Measurements from ENCODE around the gene STARD10.

STARD10 gene

DNA sequence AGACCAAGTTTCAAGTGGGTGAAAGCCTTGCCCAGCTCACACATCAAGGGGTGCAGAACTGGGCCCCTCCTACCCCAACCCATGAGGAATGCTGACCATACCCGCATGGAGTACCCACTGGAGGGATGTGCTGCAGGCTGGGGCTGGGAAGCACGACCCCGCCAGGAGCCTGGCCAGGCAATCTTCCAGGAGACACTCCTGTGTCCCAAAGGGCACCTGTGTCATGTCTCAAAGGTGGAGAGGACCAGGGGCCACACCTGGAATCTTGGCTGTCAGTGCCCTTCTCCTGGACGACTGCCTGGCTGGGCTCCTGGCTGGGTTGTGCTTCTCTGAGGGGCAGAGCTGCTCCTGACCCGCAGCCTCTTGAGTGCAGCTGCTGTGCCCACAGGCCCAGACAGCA, 48.3 kb downstream of the STARD10 start:
- H3K4me3 ChIP-seq (ENCODE audit: low read depth, low read length): no peak overlapping the region
- TF ChIP-seq CTCF (IDR thresholded peaks at IDR 0.05; ENCODE audit: low read depth, low read length): no peak
- in situ Hi-C loops (cut with HindIII; ENCODE audit: low sequenced_read_pairs): no loop called here
- no peak for DNase-seq (ENCODE audit: low read depth, low spot score)

DNA sequence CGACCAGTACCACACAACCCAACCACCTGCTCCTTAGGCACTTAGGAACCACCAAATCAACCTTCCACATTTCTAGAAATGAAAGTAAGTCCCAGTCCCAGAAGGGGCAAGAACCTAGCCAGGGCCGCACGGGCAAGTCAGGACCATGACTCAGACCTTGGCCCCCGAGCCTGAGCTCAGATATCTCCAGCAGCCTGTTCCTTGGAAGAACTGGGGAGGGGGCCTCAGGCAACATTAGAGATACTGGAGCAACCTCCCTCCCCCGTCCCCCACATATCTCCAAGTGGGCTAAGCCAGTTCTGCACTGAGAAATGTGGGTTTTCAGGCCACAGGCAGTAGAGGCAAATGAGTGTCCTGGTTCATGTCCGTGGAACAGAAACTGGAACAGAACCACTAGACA, 49.4 kb downstream of the STARD10 start:
- TF ChIP-seq CTCF (IDR thresholded peaks at IDR 0.05; ENCODE audit: low read depth, low read length): no peak
- H3K4me3 ChIP-seq (ENCODE audit: low read depth, low read length): no peak overlapping the region
- in situ Hi-C loops (cut with HindIII; ENCODE audit: low sequenced_read_pairs): no loop called here
- DNase-seq (ENCODE audit: low read depth, low spot score): no peak

- no peak for DNase-seq (ENCODE audit: low read depth, low spot score)
- TF ChIP-seq CTCF (IDR thresholded peaks at IDR 0.05; ENCODE audit: low read depth, low read length): no peak
Measured at GRCh38 chr11:72743321-72744221, 50.3 kb downstream of the STARD10 start.

DNA sequence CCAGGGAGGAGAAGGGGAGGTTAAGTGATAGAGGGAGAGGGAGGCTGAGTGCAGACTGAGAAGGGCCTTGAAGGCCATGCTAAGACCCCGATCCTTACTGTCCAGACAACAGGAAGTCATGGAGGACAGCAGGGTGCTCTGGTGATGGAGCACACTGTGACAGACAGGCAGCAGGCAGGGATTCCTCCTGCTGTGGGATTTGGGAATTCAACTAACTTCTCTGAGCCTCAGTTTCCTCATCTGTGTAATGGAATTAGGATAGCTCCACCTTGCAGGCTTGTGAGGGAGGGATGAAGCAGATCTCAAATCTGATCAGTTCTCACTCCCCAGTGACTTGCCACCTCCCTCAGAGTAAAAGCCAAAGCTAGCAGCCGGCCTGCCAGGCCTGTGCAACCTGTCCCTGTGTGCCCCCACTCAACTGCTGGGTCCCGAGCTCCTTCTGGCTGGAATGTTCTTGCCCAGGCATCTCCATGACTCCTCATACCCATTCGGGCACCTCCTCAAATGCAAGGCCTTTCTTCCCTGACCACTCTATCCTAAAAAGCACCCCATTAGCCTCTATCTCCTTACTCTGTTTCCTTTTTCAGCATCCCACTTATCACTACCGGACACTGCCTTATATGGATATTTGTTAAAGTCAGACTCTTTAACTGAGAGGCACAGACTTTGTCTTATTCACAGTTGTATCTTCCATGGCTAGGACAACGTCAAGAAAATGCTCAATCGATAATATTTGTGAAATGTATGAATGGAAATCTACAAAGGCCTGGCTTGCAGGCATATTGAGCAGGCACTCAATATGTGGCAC, 51.1 kb downstream of the STARD10 start:
- in situ Hi-C loops (cut with HindIII; ENCODE audit: low sequenced_read_pairs): no loop called here
- H3K4me3 ChIP-seq (ENCODE audit: low read depth, low read length): no peak overlapping the region
- no peak for DNase-seq (ENCODE audit: low read depth, low spot score)
- TF ChIP-seq CTCF (IDR thresholded peaks at IDR 0.05; ENCODE audit: low read depth, low read length): no peak

More at GRCh38 chr11:72743321-72744221, 50.3 kb downstream of the STARD10 start:
- in situ Hi-C loops (cut with HindIII; ENCODE audit: low sequenced_read_pairs): no loop called here
- H3K4me3 ChIP-seq (ENCODE audit: low read depth, low read length): no peak overlapping the region

DNA sequence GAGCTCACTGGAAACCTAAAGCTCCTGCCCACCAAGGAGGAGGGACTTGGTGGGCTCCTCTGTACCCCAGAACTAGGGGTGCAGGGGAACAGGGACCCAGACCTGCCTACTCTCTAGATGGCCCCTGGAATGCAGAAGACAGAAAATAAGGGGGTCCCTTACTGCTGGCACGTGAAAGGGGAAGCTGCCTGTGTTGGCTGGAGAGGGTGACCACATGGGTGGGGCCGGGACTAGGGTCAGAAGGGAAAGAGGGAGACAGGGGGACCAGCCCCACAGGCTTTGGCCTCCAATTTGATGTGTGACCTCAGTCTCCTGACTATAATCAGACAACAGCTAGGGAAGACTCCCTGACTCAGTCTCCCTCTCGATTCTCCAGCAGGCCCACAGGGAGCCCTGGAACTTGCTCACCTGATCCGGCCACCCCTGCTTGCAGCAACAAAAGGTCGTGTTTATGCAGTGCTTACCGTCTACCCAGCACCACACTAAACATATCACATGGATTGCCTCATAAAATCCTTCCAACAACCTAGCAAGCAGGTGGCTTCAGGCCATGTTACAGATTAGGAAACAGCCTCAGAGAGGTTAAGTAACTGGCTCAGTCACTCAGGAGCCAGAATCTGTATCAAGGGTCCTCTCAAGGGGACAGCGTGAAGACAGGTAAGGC, 51.9 kb downstream of the STARD10 start:
- TF ChIP-seq CTCF (IDR thresholded peaks at IDR 0.05; ENCODE audit: low read depth, low read length): no peak
- in situ Hi-C loops (cut with HindIII; ENCODE audit: low sequenced_read_pairs): no loop called here
- DNase-seq (ENCODE audit: low read depth, low spot score): no peak
- H3K4me3 ChIP-seq (ENCODE audit: low read depth, low read length): no peak overlapping the region

DNA sequence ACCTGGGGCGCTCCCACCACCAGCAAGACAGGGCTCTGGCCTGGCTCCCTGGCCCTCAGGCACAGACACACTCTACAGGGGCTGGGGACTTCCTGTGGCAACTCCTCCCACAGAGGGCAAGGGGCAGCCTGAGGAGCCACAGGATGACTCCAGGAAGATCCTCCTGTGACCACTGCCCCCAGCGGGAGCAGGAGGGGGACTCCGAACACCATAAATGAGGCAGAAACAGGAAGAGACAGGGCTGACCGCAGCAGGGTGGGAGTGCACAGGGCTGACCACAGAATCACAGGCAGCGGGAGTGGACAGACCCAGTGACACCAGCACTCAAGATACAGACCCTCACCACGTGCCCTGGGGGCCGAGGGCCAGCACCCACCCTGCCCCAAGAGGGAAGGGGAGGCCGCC, 52.4 kb downstream of the STARD10 start:
- no peak for DNase-seq (ENCODE audit: low read depth, low spot score)
- peak; percentile 7 for TF ChIP-seq CTCF (IDR thresholded peaks at IDR 0.05; ENCODE audit: low read depth, low read length)
- in situ Hi-C loops (cut with HindIII; ENCODE audit: low sequenced_read_pairs): no loop called here
- no peak overlapping the region for H3K4me3 ChIP-seq (ENCODE audit: low read depth, low read length)

All from astrocyte of the spinal cord (primary cell).